Stimulated activated effector memory CD8-positive, alpha-beta T cell treated with anti-CD3 and anti-CD28 coated beads, Interleukin-12 subunit alpha, Interleukin-12 subunit beta, amount 100 ng/mL, for 72 hours (primary cell): ENCODE data around the gene ADAM10.
"Not testable (repeated sequence)": the region's sequence is repeated elsewhere in the genome, so short reads cannot be mapped to it uniquely, and the experiment has no call there.

Source experiments
- ATAC-seq: fragments of 150-1000 bp; cut with Tn5 transposase; 2 replicates; pipeline ENCODE4 v1.10.0; 2021
- DNase-seq, 2 donors: peaks; one replicate each; pipeline ENCODE4 v3.0.0; 2021 to 2022; ENCODE audit warnings: low spot score in 2 of 2
- H3K27ac Mint-ChIP-seq: one replicate; pipeline ENCODE4 v1.8.0; 2022; ENCODE audit warnings: mild to moderate bottlenecking, mixed read lengths
- H3K36me3 Mint-ChIP-seq: one replicate; pipeline ENCODE4 v1.8.0; 2022; ENCODE audit warnings: mild to moderate bottlenecking, mixed read lengths
- H3K4me1 Mint-ChIP-seq: one replicate; pipeline ENCODE4 v1.8.0; 2022; ENCODE audit warnings: mixed read lengths
- H3K4me3 Mint-ChIP-seq: one replicate; pipeline ENCODE4 v1.8.0; 2022; ENCODE audit warnings: mild to moderate bottlenecking, mixed read lengths
- H3K9me3 Mint-ChIP-seq: one replicate; pipeline ENCODE4 v1.8.0; 2022; ENCODE audit warnings: mixed read lengths

The ADAM10 gene

GRCh38 chr15:58632789-58633188 is 116.7 kb downstream of the ADAM10 start:
- H3K4me3 Mint-ChIP-seq = no peak overlapping the region
- H3K27ac Mint-ChIP-seq = no peak overlapping the region
- no peak for ATAC-seq
- no peak for DNase-seq
- H3K36me3 Mint-ChIP-seq = peaks cover 30% of the 10 kb centered on the region
- H3K9me3 Mint-ChIP-seq = no peaks in the 10 kb centered on the region
- peaks cover 27% of the 10 kb centered on the region for H3K4me1 Mint-ChIP-seq

DNA sequence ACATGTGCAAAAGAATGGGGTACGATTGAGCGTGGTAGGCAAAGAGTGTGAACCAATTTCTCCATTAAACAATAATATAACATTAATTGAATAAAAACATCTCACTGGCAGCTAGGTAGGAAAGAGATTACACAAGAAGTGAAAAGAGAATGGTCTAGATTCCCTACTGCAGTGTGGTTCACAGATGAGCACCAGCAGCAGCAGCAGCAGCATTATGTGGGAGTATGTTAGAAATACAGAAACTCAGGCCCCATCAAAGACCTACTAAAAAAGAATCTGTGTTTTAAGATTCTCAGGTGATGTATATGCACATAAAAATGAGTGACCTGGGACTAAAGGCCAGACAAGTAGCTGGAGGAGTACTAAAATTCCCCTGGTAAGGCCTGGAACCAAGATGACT is 118.2 kb downstream of the ADAM10 start:
- ATAC-seq (peak; percentile 57), DNase-seq (no peak)
- H3K4me1 Mint-ChIP-seq = peaks cover 39% of the 10 kb centered on the region
- no peak overlapping the region for H3K27ac Mint-ChIP-seq
- H3K36me3 Mint-ChIP-seq = peaks cover 36% of the 10 kb centered on the region
- H3K9me3 Mint-ChIP-seq = no peaks in the 10 kb centered on the region
- H3K4me3 Mint-ChIP-seq = no peak overlapping the region

GRCh38 chr15:58629625-58630024 is 119.9 kb downstream of the ADAM10 start:
- ATAC-seq = no peak

GRCh38 chr15:58628206-58628947 is 121.1 kb downstream of the ADAM10 start:
- H3K9me3 Mint-ChIP-seq = no peaks in the 10 kb centered on the region
- H3K36me3 Mint-ChIP-seq = peaks cover 23% of the 10 kb centered on the region
- peak; percentile 55 for ATAC-seq
- no peak for DNase-seq
- peak overlapping the region; percentile 60 for H3K4me3 Mint-ChIP-seq
- H3K27ac Mint-ChIP-seq = peak overlapping the region; percentile 99
- peaks cover 50% of the 10 kb centered on the region for H3K4me1 Mint-ChIP-seq

More at GRCh38 chr15:58629625-58630024, 119.9 kb downstream of the ADAM10 start:
- Mint-ChIP-seq H3K4me1 (peaks cover 46% of the 10 kb centered on the region), H3K9me3 (no peaks in the 10 kb centered on the region), H3K36me3 (peaks cover 30% of the 10 kb centered on the region), H3K27ac (peak overlapping the region; percentile 99), H3K4me3 (no peak overlapping the region)
- DNase-seq = no peak

DNA sequence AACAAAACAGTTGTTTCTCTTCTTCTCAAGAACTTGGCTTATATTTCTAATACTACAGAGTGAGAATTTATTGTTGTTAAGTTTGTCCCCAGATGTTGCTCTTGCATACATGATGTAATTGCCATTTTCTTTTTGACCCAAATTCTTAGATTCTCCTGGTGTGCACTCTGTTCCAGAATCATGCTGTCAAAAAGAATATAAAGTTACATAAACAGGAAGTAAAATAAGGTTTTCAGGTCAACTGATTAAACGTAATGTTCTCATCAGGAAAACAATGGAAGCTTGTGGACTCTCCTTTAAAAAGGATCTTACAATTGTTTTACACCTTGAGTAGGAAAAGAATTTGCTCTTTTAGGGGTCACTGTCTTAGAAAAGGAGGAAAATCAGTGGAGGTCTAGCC is 121.8 kb downstream of the ADAM10 start:
- DNase-seq = no peak
- Mint-ChIP-seq H3K36me3 (peaks cover 16% of the 10 kb centered on the region), H3K4me1 (peaks cover 57% of the 10 kb centered on the region), H3K9me3 (no peaks in the 10 kb centered on the region), H3K4me3 (peak overlapping the region; percentile 60), H3K27ac (peak overlapping the region; percentile 99)
- ATAC-seq = no peak

DNA sequence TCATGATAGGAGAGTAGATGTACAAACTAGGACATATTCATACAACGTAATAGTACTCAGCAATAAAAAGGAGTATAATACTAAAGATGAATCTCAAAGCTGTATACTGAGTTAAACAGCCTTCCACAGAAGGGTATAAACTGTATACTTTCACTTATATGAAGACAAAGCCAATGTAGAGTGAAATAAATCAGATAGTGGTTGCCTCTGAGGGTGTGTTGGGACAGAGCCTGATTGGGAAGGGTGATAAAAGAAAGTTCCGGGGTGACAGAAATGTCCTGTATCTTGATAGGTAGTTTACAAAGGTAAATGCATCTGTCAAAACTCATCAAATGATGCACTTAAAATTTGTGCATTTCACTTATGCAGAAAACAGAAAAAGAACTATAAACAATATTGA is 122.5 kb downstream of the ADAM10 start:
- Mint-ChIP-seq H3K9me3 (no peaks in the 10 kb centered on the region), H3K27ac (peak overlapping the region; percentile 99), H3K4me3 (peak overlapping the region; percentile 60), H3K36me3 (peaks cover 15% of the 10 kb centered on the region), H3K4me1 (peaks cover 63% of the 10 kb centered on the region)
- ATAC-seq = no peak
- no peak for DNase-seq

DNA sequence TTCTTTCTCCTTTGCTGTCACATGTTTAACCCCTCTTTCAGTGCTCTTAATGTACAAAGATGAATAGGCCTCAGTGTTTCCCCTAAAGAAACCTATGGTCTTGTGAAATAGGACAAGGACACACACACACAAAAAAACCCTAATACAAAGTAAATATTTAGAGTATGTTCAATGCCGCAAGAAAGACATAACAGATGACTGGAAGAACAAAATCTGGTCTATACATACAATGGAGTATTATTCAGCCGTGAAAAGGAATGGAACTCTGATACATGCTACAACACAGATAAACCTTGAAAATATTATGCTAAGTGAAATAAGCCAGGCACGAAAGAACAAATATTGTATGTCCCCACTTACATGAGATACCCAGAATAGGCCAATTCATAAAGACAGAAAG is 123.1 kb downstream of the ADAM10 start:
- Mint-ChIP-seq H3K4me3 (no peak overlapping the region), H3K9me3 (no peaks in the 10 kb centered on the region), H3K36me3 (peaks cover 15% of the 10 kb centered on the region), H3K4me1 (peaks cover 66% of the 10 kb centered on the region), H3K27ac (peak overlapping the region; percentile 99)
- no peak for ATAC-seq
- no peak for DNase-seq

GRCh38 chr15:58622877-58623276 is 126.6 kb downstream of the ADAM10 start:
- H3K27ac Mint-ChIP-seq = peak overlapping the region; percentile 68

GRCh38 chr15:58620268-58620667 is 129.2 kb downstream of the ADAM10 start:
- not testable (repeated sequence) for H3K27ac Mint-ChIP-seq, H3K9me3 Mint-ChIP-seq, ATAC-seq, H3K4me3 Mint-ChIP-seq, DNase-seq
- Mint-ChIP-seq H3K4me1 (peaks cover 46% of the 10 kb centered on the region), H3K36me3 (peaks cover 35% of the 10 kb centered on the region)

More at GRCh38 chr15:58622877-58623276, 126.6 kb downstream of the ADAM10 start:
- peaks cover 41% of the 10 kb centered on the region for H3K36me3 Mint-ChIP-seq
- ATAC-seq = no peak
- H3K4me1 Mint-ChIP-seq = peaks cover 54% of the 10 kb centered on the region
- H3K4me3 Mint-ChIP-seq = no peak overlapping the region
- H3K9me3 Mint-ChIP-seq = no peaks in the 10 kb centered on the region
- DNase-seq = no peak

- Mint-ChIP-seq H3K27ac (no peak overlapping the region), H3K36me3 (peaks cover 64% of the 10 kb centered on the region), H3K4me3 (no peak overlapping the region), H3K9me3 (peaks cover 20% of the 10 kb centered on the region), H3K4me1 (peaks cover 34% of the 10 kb centered on the region)
- DNase-seq (no peak), ATAC-seq (no peak)
These were observed 133.3 kb downstream of the ADAM10 start for GRCh38 chr15:58616171-58616570.

- ATAC-seq = no peak
- H3K4me3 Mint-ChIP-seq = no peak overlapping the region
- peaks cover 20% of the 10 kb centered on the region for H3K9me3 Mint-ChIP-seq
- no peak overlapping the region for H3K27ac Mint-ChIP-seq
- peaks cover 66% of the 10 kb centered on the region for H3K36me3 Mint-ChIP-seq
- DNase-seq = no peak
- H3K4me1 Mint-ChIP-seq = peaks cover 37% of the 10 kb centered on the region
These were observed 137.5 kb downstream of the ADAM10 start for GRCh38 chr15:58611731-58612676.

- Mint-ChIP-seq H3K27ac (no peak overlapping the region), H3K4me3 (peak overlapping the region; percentile 38), H3K36me3 (peaks cover 67% of the 10 kb centered on the region), H3K9me3 (peaks cover 6% of the 10 kb centered on the region), H3K4me1 (peaks cover 21% of the 10 kb centered on the region)
- no peak for DNase-seq
- ATAC-seq = no peak
These were observed 140.8 kb downstream of the ADAM10 start for GRCh38 chr15:58608711-58609110.

GRCh38 chr15:58608129-58608590 is 141.3 kb downstream of the ADAM10 start:
- Mint-ChIP-seq H3K36me3 (peaks cover 66% of the 10 kb centered on the region), H3K9me3 (peaks cover under 1% of the 10 kb centered on the region), H3K4me1 (peaks cover 21% of the 10 kb centered on the region), H3K27ac (peak overlapping the region; percentile 55), H3K4me3 (peak overlapping the region; percentile 38)
- ATAC-seq = peak; percentile 62
- DNase-seq = no peak

GRCh38 chr15:58606577-58607080 is 142.9 kb downstream of the ADAM10 start:
- Mint-ChIP-seq H3K27ac (no peak overlapping the region), H3K9me3 (no peaks in the 10 kb centered on the region), H3K36me3 (peaks cover 66% of the 10 kb centered on the region), H3K4me1 (peaks cover 13% of the 10 kb centered on the region), H3K4me3 (no peak overlapping the region)
- DNase-seq (no peak), ATAC-seq (no peak)

DNA sequence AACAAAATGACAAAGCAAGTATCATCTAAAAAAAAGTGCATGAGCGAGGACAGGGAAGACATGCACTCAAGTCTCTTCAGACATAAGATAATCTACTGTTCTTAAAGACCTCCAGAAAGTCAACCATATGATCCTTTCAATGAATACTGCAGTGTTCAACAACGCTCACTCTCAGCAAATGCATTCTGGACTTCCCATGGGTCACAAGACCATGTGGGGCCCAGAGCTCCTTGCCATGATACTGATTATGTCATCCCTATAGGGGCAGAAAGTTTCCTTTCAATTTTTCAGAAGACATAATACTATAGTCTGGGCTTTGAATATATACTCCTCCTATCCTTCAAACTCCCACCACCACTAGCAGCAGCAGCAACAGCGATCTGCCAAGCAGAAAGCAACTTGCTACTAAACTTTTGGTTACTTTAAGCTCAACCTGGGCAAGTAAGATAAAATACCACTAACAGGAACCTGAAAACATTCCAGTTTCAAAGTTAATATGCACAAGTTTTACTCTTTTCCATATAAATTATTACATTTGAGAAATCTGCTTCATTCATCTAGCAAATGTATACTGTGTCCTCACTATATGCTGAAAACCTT is 143.5 kb downstream of the ADAM10 start:
- ATAC-seq (no peak), DNase-seq (no peak)
- H3K4me3 Mint-ChIP-seq = no peak overlapping the region
- peaks cover 68% of the 10 kb centered on the region for H3K36me3 Mint-ChIP-seq
- peaks cover 13% of the 10 kb centered on the region for H3K4me1 Mint-ChIP-seq
- H3K27ac Mint-ChIP-seq = no peak overlapping the region
- H3K9me3 Mint-ChIP-seq = no peaks in the 10 kb centered on the region
